Measurements from ENCODE around the gene SYN1.

- TF ChIP-seq CTCF (IDR thresholded peaks at IDR 0.05; ENCODE audit: borderline replicate concordance, extremely low read depth, low read length, poor library complexity, severe bottlenecking) (peak; percentile 21), EZH2 (IDR thresholded peaks at IDR 0.05; ENCODE audit: borderline replicate concordance, low read depth, low read length, severe bottlenecking) (no peak)
Observed at GRCh38 chrX:47628982-47629381, 9.3 kb upstream of the SYN1 start.

All from DND-41 (cell line).